Bronchial epithelial cell (primary cell): Measurements from ENCODE around the gene WDR91. TPM values are rescaled to one million over a fixed set of nuclear protein-coding genes. Genes with fewer than 3 reads are reported as not detected.

Experiments
- DNase-seq: peaks from one replicate; pipeline ENCODE4 v3.0.0-alpha.2; 2010; ENCODE audit warnings: low read depth
- FAIRE-seq: peaks from 2 replicates; lab custom pipeline; 2011; peaks lifted over from hg19 to GRCh38; lab: Jason Lieb, UNC
- H3K27me3 ChIP-seq: 2 replicates; pipeline ENCODE4 v1.5.1; 2011; ENCODE audit warnings: low read length; ENCODE audit not compliant: control insufficient read depth, insufficient read depth
- H3K36me3 ChIP-seq: 2 replicates; pipeline ENCODE4 v1.5.1; 2011; ENCODE audit warnings: low read length; ENCODE audit not compliant: control insufficient read depth, insufficient read depth
- H3K4me3 ChIP-seq: 2 replicates; pipeline ENCODE4 v1.5.1; 2011; ENCODE audit warnings: mild to moderate bottlenecking, low read depth, low read length, control low read depth
- total RNA-seq: library from RNA; depleted of rRNA; stranded (reverse); fragments of >200 nt; gene quantifications from 2 replicates; pipeline ENCODE4 v1.2.1, GENCODE V29; 2014
- TF ChIP-seq, protein P1 (sequence below): IDR thresholded peaks from 2 replicates; pipeline ENCODE4 v1.5.1; 2011; ENCODE audit warnings: mild to moderate bottlenecking, moderate library complexity, low read length, control low read depth, inconsistent platforms; ENCODE audit not compliant: insufficient read depth, severe bottlenecking

WDR91 gene
- total RNA-seq, 1 donor from 2014 or later, result 4.7 TPM

DNA sequence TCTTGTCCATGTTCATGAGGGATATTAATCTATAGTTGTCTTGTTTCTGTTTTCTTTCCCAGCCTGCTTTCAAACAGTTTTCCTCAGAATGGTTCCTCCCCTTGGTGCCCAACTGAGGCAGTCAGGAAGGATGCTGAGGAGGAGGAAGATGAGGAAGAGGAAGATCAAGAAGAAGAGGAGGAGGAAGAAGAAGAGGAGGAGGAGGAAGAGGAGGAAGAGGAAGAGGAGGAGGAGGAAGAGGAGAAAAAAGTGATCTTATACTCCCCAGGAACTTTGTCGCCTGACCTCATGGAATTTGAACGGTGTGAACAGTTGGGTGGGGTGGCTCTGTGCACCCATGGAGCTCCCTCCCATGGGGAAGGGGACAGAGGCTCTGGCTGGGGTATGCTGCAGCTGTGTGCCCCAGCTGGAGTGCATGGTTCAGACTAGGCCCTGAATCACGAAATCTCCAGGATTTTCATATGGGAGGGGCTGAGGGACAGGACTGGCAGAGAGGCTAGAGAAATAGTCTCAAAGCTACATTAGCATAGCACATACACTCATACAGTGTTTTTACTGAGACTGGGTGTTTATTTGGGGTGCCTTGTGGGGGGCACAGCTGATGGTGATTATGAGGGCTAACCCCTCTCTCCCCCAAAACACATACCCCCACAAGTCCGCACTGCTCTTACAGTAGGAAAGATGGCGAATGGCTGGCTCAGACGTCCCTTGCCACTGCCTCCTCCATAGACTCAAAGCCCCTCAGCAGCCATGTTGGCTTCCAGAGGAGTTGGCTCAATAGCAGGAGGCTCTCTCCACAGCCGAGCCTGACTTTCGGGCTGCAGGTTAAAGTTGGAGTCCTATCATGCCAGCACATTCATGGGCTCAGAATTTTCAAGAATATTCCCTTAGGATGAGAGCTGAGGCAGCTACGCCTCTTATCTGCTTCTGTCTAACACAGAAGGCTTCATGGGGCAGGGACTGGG, 34.2 kb upstream of the WDR91 start:
- TF ChIP-seq, protein P1, sequence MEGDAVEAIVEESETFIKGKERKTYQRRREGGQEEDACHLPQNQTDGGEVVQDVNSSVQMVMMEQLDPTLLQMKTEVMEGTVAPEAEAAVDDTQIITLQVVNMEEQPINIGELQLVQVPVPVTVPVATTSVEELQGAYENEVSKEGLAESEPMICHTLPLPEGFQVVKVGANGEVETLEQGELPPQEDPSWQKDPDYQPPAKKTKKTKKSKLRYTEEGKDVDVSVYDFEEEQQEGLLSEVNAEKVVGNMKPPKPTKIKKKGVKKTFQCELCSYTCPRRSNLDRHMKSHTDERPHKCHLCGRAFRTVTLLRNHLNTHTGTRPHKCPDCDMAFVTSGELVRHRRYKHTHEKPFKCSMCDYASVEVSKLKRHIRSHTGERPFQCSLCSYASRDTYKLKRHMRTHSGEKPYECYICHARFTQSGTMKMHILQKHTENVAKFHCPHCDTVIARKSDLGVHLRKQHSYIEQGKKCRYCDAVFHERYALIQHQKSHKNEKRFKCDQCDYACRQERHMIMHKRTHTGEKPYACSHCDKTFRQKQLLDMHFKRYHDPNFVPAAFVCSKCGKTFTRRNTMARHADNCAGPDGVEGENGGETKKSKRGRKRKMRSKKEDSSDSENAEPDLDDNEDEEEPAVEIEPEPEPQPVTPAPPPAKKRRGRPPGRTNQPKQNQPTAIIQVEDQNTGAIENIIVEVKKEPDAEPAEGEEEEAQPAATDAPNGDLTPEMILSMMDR, result no peak

DNA sequence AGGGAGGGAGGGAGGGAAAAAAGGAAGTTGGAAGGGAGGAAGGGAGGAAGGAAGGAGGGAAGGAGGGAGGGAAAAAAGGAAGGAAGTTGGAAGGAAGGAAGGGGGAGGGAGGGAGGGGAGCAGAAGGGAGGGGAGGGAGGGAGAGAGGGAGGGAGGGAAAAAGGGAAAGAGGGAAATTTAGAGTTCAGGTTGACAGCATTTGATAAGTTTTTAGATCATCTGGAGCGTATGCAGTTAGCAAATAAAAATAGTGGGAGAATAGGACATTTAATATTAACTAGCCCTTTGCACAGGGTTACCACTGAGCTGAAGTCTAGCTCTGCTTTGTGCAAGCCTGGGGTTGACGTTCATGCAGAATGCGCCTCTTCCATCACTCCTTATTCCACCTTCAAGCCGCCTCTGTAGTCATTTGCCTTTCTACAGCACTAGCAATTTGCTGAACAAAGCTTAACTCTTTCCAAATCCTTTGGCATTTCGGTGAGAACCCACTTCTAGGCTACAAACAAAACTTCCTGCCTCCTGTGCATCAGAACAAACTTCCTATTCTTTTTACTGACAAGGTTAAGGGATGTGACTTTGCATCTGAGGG, 30.9 kb upstream of the WDR91 start:
- Histone ChIP-seq H3K36me3 (no peaks in the 10 kb centered on the region), H3K4me3 (no peak overlapping the region), H3K27me3 (no peaks in the 10 kb centered on the region)
- TF ChIP-seq, protein P1, result no peak
- DNase-seq (no peak), FAIRE-seq (no peak)

More for the DNA sequence above, 34.2 kb upstream of the WDR91 start:
- FAIRE-seq (no peak), DNase-seq (no peak)
- Histone ChIP-seq H3K36me3 (no peaks in the 10 kb centered on the region), H3K27me3 (no peaks in the 10 kb centered on the region), H3K4me3 (no peak overlapping the region)

DNA sequence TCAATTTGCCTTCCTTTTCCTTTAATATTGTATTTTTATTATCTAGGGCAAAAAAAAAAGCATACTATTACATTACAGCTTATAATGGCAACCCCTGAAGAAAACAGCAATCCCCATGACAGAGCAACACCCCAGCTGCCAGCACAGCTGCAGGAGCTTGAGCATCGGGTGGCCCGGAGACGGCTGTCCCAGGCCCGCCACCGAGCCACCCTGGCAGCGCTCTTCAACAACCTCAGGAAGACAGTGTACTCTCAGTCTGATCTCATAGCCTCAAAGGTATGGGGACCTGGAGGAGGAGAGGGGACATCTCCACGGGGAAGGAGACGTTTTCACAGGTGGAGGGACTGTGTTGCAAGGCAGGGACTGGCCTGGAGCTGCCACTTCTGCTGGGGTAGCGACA, 29.1 kb upstream of the WDR91 start:
- no peaks in the 10 kb centered on the region for H3K27me3 ChIP-seq
- no peak overlapping the region for H3K4me3 ChIP-seq
- H3K36me3 ChIP-seq, result no peaks in the 10 kb centered on the region
- no peak for FAIRE-seq
- TF ChIP-seq, protein P1, result no peak
- DNase-seq, result no peak

DNA sequence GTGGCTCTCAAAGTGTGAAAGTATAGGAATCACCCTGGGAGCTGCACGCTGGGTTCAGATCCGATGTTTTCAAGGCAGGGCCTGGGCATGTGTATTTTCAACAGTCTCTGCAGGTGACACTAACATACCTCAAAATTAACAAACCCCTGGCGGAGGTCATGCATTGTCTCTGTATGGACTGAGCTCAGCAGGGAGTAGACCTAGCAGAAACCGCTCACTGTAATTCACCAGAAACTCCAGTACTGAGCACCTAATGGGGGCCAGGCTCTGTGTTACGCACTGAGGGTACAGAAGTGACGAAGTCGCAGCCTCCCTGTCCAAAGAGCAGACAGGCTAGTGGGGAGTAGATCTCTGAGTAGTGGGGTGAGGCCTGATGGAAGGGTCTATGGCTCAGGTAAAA, 27.9 kb upstream of the WDR91 start:
- no peaks in the 10 kb centered on the region for H3K36me3 ChIP-seq
- H3K27me3 ChIP-seq, result no peaks in the 10 kb centered on the region
- FAIRE-seq (no peak), DNase-seq (no peak)
- TF ChIP-seq, protein P1, result no peak
- no peak overlapping the region for H3K4me3 ChIP-seq

DNA sequence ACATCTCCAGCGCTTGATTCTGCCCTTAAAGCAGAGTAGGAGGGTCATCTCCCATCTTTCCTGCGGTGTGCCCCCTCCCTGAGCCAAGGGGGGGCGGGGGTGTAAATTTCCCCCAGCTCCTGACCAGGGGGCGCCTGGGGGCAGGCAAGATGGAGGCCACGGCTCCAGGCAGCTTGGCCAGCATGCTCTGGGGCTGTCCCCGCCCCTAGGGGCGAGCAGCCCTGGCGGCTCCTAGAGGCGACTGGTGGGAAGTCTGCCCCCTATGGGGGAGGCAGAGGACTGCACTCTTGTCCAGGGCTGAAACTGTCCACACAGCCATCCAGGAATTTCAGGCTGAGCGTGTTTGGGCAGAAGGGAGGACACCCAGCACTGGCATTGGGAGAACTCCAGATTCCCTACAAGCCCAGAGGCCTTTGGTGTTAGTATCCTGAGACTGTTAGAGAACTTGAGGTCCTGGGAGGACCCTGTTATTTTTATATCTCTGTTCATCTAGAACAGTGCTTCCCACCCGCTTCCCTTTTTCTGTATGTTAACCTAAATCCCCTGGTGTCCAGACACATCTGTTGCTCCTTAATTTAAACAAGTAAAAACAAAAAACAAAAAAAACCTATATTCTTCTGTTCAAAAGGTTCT, 26.9 kb upstream of the WDR91 start:
- H3K4me3 ChIP-seq, result no peak overlapping the region
- no peak for FAIRE-seq
- no peaks in the 10 kb centered on the region for H3K36me3 ChIP-seq
- TF ChIP-seq, protein P1, result peak; percentile 49
- H3K27me3 ChIP-seq, result no peaks in the 10 kb centered on the region
- no peak for DNase-seq
